SW 1271 (cell line): ENCODE measurements around the gene PAFAH2.

Experiments used
- DNase-seq, 2 experiments: peaks; one replicate each; lab custom pipeline; 2025; lab: John Stamatoyannopoulos, UW

The PAFAH2 gene

GRCh38 chr1:26031196-26031595, 33.3 kb upstream of the PAFAH2 start:
- no peak for DNase-seq

GRCh38 chr1:26029864-26030481, 32.1 kb upstream of the PAFAH2 start:
- no peak for DNase-seq

- DNase-seq: no peak
Observed at GRCh38 chr1:26029054-26029863, 31.4 kb upstream of the PAFAH2 start.

- DNase-seq: no peak
Observed at GRCh38 chr1:26028490-26028980, 30.7 kb upstream of the PAFAH2 start.

GRCh38 chr1:26027716-26028489, 30.0 kb upstream of the PAFAH2 start:
- peak in 1 of 2 experiments; percentile 6 for DNase-seq

GRCh38 chr1:26025517-26025916, 27.7 kb upstream of the PAFAH2 start:
- no peak for DNase-seq

- no peak for DNase-seq
Observed at GRCh38 chr1:26025060-26025459, 27.2 kb upstream of the PAFAH2 start.

- no peak for DNase-seq
Observed at GRCh38 chr1:26023826-26024225, 26.0 kb upstream of the PAFAH2 start.

GRCh38 chr1:26023009-26023408, 25.1 kb upstream of the PAFAH2 start:
- no peak for DNase-seq

- DNase-seq: no peak
Observed at GRCh38 chr1:26022404-26022779, 24.5 kb upstream of the PAFAH2 start.

- no peak for DNase-seq
Observed at GRCh38 chr1:26021647-26022403, 24.0 kb upstream of the PAFAH2 start, which contains the start of gene EXTL1. EXTL1 (plus strand) TSS chr1:26021775; CDS start chr1:26022647, 872 bp downstream.

GRCh38 chr1:26020941-26021646, 23.2 kb upstream of the PAFAH2 start:
- DNase-seq: no peak

GRCh38 chr1:26020330-26020768, 22.5 kb upstream of the PAFAH2 start:
- no peak for DNase-seq

GRCh38 chr1:26019641-26020315, 21.9 kb upstream of the PAFAH2 start:
- no peak for DNase-seq

- no peak for DNase-seq
Observed at GRCh38 chr1:26017606-26018005, 19.7 kb upstream of the PAFAH2 start.

GRCh38 chr1:26016953-26017545, 19.2 kb upstream of the PAFAH2 start:
- no peak for DNase-seq

GRCh38 chr1:26016258-26016952, 18.5 kb upstream of the PAFAH2 start:
- no peak for DNase-seq

GRCh38 chr1:26015358-26015757, 17.5 kb upstream of the PAFAH2 start:
- DNase-seq: no peak

GRCh38 chr1:26014179-26014578, 16.3 kb upstream of the PAFAH2 start:
- no peak for DNase-seq

GRCh38 chr1:26012864-26013263, 15.0 kb upstream of the PAFAH2 start:
- DNase-seq: no peak
